OCI-M1 (cell line): ENCODE measurements around the gene NME3.

Source experiments
- DNase-seq: peaks from one replicate; lab custom pipeline; 2025; lab: John Stamatoyannopoulos, UW

NME3 gene

GRCh38 chr16:1768767-1769401, 2.5 kb downstream of the NME3 start:
- no peak for DNase-seq

GRCh38 chr16:1768061-1768766, 3.1 kb downstream of the NME3 start:
- no peak for DNase-seq

- DNase-seq, result no peak
Observed at GRCh38 chr16:1767116-1767994, 4.0 kb downstream of the NME3 start.

- DNase-seq, result no peak
Observed at GRCh38 chr16:1766701-1767100, 4.6 kb downstream of the NME3 start.

- DNase-seq, result no peak
Observed at GRCh38 chr16:1766231-1766630, 5.1 kb downstream of the NME3 start.

GRCh38 chr16:1765826-1766225, 5.5 kb downstream of the NME3 start:
- no peak for DNase-seq

- DNase-seq, result no peak
Observed at GRCh38 chr16:1764971-1765370, 6.4 kb downstream of the NME3 start.

- DNase-seq, result no peak
Observed at GRCh38 chr16:1763521-1764511, 7.5 kb downstream of the NME3 start.

- no peak for DNase-seq
Observed at GRCh38 chr16:1762879-1763520, 8.3 kb downstream of the NME3 start.

GRCh38 chr16:1762196-1762878, 9.0 kb downstream of the NME3 start:
- no peak for DNase-seq

GRCh38 chr16:1761751-1762150, 9.6 kb downstream of the NME3 start:
- DNase-seq, result no peak

- DNase-seq, result no peak
Observed at GRCh38 chr16:1760911-1761310, 10.4 kb downstream of the NME3 start.

GRCh38 chr16:1759511-1759910, 11.8 kb downstream of the NME3 start:
- no peak for DNase-seq

- no peak for DNase-seq
Observed at GRCh38 chr16:1758923-1759322, 12.4 kb downstream of the NME3 start.

GRCh38 chr16:1757714-1758461, 13.5 kb downstream of the NME3 start:
- DNase-seq, result no peak

GRCh38 chr16:1754204-1754603, 17.1 kb downstream of the NME3 start:
- DNase-seq, result no peak

- DNase-seq, result no peak
Observed at GRCh38 chr16:1752853-1753252, 18.5 kb downstream of the NME3 start.

GRCh38 chr16:1751946-1752345, 19.4 kb downstream of the NME3 start:
- DNase-seq, result no peak

GRCh38 chr16:1749152-1750117, 21.9 kb downstream of the NME3 start:
- no peak for DNase-seq
